GM12872 (cell line): ENCODE measurements around the gene TRHDE.

Source experiments
- TF ChIP-seq, protein P1 (sequence below): IDR thresholded peaks from 3 replicates; pipeline ENCODE4 v1.5.1; 2011; ENCODE audit warnings: low read depth, mild to moderate bottlenecking, low read length, moderate library complexity; ENCODE audit not compliant: insufficient read depth

Gene TRHDE

DNA sequence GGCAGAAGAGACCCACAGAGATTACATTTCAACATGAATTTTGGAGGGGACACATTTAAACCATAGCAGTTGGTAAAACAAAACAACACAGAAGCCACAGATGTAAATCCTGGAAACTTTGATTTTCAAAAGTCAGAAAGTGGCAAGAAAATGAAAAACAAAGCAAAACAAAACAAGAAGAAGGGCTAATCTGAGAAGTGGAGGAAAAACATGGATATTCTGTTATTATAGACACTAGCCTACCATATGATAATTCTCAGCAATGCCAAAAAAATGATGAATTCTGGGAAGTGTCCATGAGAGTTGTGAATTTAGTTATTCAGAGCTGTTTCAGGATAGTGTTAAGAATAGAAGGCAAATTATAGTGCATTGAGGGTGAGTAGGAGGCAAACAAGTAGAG lies 192.3 kb downstream of the TRHDE start:
- TF ChIP-seq, protein P1, sequence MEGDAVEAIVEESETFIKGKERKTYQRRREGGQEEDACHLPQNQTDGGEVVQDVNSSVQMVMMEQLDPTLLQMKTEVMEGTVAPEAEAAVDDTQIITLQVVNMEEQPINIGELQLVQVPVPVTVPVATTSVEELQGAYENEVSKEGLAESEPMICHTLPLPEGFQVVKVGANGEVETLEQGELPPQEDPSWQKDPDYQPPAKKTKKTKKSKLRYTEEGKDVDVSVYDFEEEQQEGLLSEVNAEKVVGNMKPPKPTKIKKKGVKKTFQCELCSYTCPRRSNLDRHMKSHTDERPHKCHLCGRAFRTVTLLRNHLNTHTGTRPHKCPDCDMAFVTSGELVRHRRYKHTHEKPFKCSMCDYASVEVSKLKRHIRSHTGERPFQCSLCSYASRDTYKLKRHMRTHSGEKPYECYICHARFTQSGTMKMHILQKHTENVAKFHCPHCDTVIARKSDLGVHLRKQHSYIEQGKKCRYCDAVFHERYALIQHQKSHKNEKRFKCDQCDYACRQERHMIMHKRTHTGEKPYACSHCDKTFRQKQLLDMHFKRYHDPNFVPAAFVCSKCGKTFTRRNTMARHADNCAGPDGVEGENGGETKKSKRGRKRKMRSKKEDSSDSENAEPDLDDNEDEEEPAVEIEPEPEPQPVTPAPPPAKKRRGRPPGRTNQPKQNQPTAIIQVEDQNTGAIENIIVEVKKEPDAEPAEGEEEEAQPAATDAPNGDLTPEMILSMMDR, result no peak

- TF ChIP-seq, protein P1, result no peak
Observed at GRCh38 chr12:72465155-72465554, 193.0 kb downstream of the TRHDE start.

DNA sequence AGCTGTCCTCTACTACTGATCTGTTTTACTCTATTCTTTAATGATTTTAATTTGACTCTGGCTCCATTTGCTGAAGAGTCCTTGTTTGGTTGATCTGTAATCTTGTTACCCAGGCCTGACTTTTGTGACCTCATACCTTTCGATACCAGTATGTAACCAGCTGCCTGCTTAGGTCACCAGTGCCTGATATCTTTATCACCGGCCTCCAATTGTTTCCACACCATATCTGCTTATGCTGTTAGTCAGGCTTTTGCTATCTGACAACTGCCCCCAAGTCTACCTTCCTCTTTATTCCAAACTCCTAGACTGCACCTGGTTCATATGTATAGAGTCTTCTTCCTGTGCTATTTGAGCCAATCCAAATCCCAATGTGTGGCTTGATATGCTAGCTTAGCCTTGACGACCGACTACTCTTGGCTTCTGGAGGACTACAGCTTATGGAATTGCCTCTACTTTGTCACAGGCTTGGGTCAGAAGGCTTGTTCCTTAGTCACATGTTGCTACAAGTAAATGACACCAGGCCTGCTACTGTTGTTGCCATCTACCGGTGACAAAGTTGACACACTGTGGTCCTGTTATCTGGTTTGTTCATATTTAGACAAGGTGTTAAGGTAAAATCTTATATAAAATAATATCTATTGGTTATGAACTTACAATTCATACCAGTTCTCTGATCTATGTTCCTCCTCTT lies 193.9 kb downstream of the TRHDE start:
- TF ChIP-seq, protein P1, result no peak

DNA sequence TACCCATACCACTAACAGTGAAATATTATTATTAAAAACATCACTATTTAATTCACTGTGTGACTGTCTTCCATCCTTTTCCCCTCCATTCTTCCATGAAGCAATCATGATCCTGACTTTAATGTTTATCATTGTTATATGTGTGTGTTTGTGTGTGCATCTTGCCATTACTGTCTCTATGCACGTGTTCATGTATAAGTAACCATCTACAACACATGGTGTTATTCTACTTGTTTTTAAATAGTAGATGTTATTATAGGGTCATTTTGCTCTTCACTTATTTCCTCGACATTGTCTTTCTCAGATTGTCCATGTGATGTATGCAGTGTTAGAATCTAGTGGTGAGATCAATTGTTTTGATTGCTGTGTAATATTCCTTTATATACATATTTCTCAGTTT lies 195.8 kb downstream of the TRHDE start:
- TF ChIP-seq, protein P1, result no peak

DNA sequence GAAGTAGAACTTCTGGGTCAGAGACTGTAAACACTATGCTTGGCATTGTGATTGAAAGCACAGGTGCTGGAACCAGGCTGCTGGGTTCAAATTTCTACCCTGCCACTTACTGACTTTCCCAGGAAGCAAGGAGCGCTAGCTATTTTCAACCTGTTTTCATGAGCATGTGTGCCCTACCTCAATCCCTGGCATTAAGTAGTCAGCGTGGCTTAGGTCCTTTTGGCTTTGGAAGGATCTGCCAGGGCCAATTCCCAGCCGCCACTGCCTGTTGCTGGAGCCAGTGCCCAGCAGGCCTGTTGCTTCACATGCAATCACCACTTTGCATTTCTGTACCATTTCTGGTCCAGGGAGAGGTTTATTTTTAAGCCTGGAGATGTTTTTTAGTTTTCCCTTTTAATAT lies 196.3 kb downstream of the TRHDE start:
- TF ChIP-seq, protein P1, result no peak

DNA sequence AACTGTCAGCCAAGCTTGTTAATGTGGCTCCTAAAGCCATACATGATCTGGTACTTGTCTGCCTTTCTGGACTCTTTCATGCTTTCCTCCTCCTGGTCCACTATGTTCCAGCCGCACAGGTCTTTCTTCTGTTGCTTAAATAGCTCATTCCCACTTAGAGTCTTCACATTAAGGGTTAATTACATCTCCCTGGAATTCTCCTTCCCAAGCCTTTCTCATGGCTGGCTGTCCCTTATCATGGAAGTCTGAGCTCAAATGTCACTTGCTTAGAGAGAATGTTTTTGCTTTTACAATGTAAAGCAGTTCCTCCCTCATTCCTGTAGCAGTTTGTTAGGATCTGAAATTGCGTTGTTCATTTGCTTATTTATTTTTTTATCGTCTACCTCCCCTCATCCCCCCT lies 199.6 kb downstream of the TRHDE start:
- TF ChIP-seq, protein P1, result no peak

- TF ChIP-seq, protein P1, result peak; percentile 21; the same call in 1 of the 3 replicates
Observed at GRCh38 chr12:72472350-72472749, 200.2 kb downstream of the TRHDE start.
